Uterus (tissue), 4 donors: ENCODE measurements around the gene OPTN. TPM values are rescaled to one million over a fixed set of nuclear protein-coding genes. Genes with fewer than 3 reads are reported as not detected.
"Not testable (repeated sequence)": the region's sequence is repeated elsewhere in the genome, so short reads cannot be mapped to it uniquely, and the experiment has no call there.

ENCODE experiments used
- DNase-seq, 2 donors: peaks; one replicate each; pipeline ENCODE4 v3.0.0-alpha.2; 2019 to 2020
- H3K27ac ChIP-seq, 2 donors: fragments of 200-600 bp; sonication (generic); 1 replicate in 1 of 2; 2 replicates in 1 of 2; pipeline ENCODE4 v1.5.1; 2016 to 2018
- H3K27me3 ChIP-seq, 2 donors: fragments of 200-600 bp; sonication (generic); one replicate each; pipeline ENCODE4 v1.5.1; 2018 to 2019; ENCODE audit warnings: control low read depth in 1 of 2
- H3K36me3 ChIP-seq, 2 donors: fragments of 200-600 bp; sonication (generic); one replicate each; pipeline ENCODE4 v1.5.1; 2019; ENCODE audit warnings: control low read depth in 1 of 2
- H3K4me1 ChIP-seq, 2 donors: fragments of 200-600 bp; sonication (generic); one replicate each; pipeline ENCODE4 v1.5.1; 2018 to 2019; ENCODE audit warnings: control low read depth in 1 of 2
- H3K4me3 ChIP-seq, 2 donors: fragments of 200-600 bp; sonication (generic); 1 replicate in 1 of 2; 2 replicates in 1 of 2; pipeline ENCODE4 v1.5.1; 2018 to 2019; ENCODE audit warnings: mild to moderate bottlenecking in 1 of 2
- H3K9me3 ChIP-seq, 2 donors: fragments of 200-600 bp; sonication (generic); one replicate each; pipeline ENCODE4 v1.5.1; 2019; ENCODE audit warnings: control low read depth in 1 of 2
- POLR2A ChIP-seq, 2 donors: fragments of 450-650 bp; IDR thresholded peaks; one replicate each; pipeline ENCODE4 v1.6.1; 2016; ENCODE audit warnings: antibody characterized with exemption in 2 of 2, mild to moderate bottlenecking in 1 of 2, moderate library complexity in 1 of 2
- intact Hi-C: fragments of 100-400 bp; cut with DNase I; formaldehyde crosslinking; loops from one replicate; pipeline ENCODE4 v1.15.1; 2023; ENCODE audit warnings: low total_unique reads
- total RNA-seq, 4 donors: library from RNA; depleted of rRNA in 3 of 4; stranded (reverse); fragments of >200 nt in 3 of 4; gene quantifications; one replicate each; pipeline versions ENCODE4 v1.1.0 to v1.2.4, GENCODE V29; 2014 to 2023
- TF ChIP-seq, protein P1 (sequence below), 4 experiments: fragments of 200-600 bp in 2 of 4; fragments of 450-650 bp in 2 of 4; sonication (generic) in 2 of 4; IDR thresholded peaks; one replicate each; pipeline ENCODE4 v1.5.1; 2016 to 2019; ENCODE audit warnings: antibody characterized with exemption in 4 of 4, mild to moderate bottlenecking in 2 of 4, moderate library complexity in 1 of 4
- donor health status: DM: yes; HTN: yes; CAD: no.

Gene OPTN
- total RNA-seq, 4 donors from 2014 or later: 28.3 to 68.3 (median 38.1) TPM

DNA sequence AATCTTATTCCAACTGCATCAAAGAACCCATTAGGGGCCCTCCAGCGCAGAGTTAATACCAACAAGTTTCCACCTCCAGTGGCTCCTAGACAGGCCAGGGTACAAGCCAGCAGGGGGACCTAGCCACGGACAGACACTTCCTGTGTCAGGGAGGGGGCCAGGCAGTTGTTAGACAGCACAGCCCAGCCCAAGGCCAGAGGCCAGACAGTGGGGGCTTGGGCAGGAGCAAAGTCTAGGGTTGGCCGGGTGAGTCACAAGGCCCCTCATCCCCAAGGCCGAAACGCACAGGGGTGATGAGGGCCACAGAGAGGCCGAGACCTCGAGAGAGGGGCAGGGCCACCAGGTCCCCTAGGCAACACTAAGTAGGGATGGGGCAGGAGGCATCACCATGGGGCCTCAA, 19.3 kb upstream of the OPTN start:
- no peaks in the 10 kb centered on the region for H3K36me3 ChIP-seq
- H3K27me3 ChIP-seq: no peaks in the 10 kb centered on the region
- DNase-seq: no peak
- TF ChIP-seq, protein P1, sequence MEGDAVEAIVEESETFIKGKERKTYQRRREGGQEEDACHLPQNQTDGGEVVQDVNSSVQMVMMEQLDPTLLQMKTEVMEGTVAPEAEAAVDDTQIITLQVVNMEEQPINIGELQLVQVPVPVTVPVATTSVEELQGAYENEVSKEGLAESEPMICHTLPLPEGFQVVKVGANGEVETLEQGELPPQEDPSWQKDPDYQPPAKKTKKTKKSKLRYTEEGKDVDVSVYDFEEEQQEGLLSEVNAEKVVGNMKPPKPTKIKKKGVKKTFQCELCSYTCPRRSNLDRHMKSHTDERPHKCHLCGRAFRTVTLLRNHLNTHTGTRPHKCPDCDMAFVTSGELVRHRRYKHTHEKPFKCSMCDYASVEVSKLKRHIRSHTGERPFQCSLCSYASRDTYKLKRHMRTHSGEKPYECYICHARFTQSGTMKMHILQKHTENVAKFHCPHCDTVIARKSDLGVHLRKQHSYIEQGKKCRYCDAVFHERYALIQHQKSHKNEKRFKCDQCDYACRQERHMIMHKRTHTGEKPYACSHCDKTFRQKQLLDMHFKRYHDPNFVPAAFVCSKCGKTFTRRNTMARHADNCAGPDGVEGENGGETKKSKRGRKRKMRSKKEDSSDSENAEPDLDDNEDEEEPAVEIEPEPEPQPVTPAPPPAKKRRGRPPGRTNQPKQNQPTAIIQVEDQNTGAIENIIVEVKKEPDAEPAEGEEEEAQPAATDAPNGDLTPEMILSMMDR (IDR thresholded peaks at IDR 0.05): no peak
- no peak for TF ChIP-seq POLR2A (IDR thresholded peaks at IDR 0.05)
- intact Hi-C loops: no loop called here
- H3K4me1 ChIP-seq: no peaks in the 10 kb centered on the region
- H3K4me3 ChIP-seq: no peak overlapping the region
- no peak overlapping the region for H3K27ac ChIP-seq
- H3K9me3 ChIP-seq: peaks cover 0 to 9% of the 10 kb centered on the region in 2 donors

DNA sequence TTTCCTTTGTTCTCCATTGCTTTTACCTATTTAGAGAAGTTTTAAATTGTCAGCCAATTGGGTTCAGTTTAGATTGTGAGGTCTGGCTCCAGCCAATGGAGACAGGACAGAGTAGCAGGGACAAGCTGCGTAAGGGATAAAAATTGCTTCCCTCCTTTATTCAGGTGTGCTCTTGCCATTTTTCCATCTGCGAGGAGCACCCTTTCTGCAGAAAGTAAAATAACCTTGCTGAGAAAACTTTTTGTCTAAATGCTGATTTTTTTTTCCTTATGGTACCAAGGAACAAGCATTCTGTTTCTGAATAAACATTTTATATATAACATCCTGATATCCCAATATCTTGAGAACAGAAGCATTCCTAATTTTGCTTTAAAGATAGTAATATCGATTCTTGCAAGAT, 16.3 kb upstream of the OPTN start:
- H3K27ac ChIP-seq, H3K9me3 ChIP-seq, intact Hi-C loops, H3K27me3 ChIP-seq, DNase-seq, H3K4me1 ChIP-seq, H3K36me3 ChIP-seq, H3K4me3 ChIP-seq: not testable (repeated sequence)

DNA sequence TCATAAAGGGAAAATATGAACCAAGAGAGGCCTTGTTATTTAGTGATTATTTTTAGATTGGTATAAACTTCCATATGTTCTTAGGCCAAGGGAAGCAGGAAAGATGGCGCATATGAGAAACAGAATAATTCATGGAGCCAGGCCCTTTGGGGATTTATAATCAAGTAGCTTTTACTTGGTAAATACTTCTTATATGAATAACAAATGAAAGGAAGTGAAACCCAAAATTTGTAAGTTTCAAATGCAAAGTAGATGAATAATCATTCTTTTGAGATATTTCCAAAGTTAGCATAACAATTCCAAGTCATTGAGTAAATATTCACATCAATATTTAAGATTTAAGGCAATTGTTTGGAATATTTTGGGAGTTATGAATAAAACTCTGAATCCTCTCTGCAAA, 13.9 kb upstream of the OPTN start:
- no peak for TF ChIP-seq POLR2A (IDR thresholded peaks at IDR 0.05)
- TF ChIP-seq, protein P1 (IDR thresholded peaks at IDR 0.05): no peak
- Histone ChIP-seq H3K27me3 (no peaks in the 10 kb centered on the region), H3K27ac (no peak overlapping the region), H3K4me1 (no peaks in the 10 kb centered on the region), H3K4me3 (no peak overlapping the region), H3K36me3 (no peaks in the 10 kb centered on the region), H3K9me3 (peaks cover 0 to 6% of the 10 kb centered on the region in 2 donors)
- DNase-seq: no peak
- intact Hi-C loops: no loop called here

DNA sequence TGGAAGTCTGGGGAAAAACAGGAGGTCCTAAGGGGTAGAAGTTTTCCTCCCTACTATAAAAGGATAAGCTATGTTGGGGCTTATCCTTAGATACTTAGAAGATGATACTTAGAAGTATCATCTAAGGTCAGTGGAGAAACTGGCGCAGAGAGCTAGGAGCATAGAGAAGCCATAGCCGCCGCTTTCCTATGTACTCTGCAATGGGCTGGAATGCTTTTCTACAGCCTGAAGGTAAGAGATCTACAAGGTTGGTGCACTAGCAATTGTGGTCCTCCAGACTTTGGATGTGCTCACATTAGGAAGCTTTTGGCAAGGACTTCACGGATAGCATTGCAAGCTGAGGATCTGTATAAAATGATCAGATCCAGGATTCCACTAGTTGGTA, 12.4 kb upstream of the OPTN start:
- no peak overlapping the region for H3K27ac ChIP-seq
- TF ChIP-seq POLR2A (IDR thresholded peaks at IDR 0.05): no peak
- TF ChIP-seq, protein P1 (IDR thresholded peaks at IDR 0.05): no peak
- intact Hi-C loops: no loop called here
- no peak overlapping the region for H3K4me3 ChIP-seq
- peaks cover 0 to 6% of the 10 kb centered on the region in 2 donors for H3K9me3 ChIP-seq
- DNase-seq: no peak
- no peaks in the 10 kb centered on the region for H3K36me3 ChIP-seq
- H3K27me3 ChIP-seq: no peaks in the 10 kb centered on the region
- H3K4me1 ChIP-seq: no peaks in the 10 kb centered on the region

DNA sequence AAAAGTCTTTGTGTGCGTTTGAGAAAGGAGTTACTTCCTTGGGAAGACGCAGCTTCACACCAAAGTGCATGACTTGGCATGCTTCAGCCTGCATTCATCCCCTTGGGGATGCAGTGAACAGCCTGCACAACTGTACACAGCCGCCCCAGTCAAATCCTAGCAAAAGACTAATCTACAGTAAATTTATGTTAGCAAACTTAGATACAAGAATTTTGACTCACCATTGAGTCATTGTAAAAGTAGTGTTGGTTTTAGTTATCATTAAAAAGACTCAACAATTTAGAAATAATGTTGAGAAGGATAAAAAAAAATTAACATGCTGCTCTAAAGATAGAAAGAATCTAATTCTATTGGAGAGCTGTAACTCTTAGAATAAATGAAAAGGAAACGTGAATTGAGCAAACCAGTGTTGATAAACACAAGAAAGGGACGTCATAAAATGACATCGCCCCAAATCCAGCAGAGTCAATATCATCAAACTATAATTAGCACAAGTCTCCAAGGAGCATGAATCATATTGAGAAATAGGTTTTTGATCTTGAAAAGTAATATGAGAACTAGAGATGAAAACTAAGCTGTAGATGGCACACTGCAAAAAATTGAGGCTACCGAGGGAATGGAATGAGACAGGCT, 11.9 kb upstream of the OPTN start:
- Histone ChIP-seq H3K9me3 (peaks cover 0 to 5% of the 10 kb centered on the region in 2 donors), H3K27ac (no peak overlapping the region), H3K27me3 (no peaks in the 10 kb centered on the region), H3K4me3 (no peak overlapping the region), H3K36me3 (no peaks in the 10 kb centered on the region), H3K4me1 (no peaks in the 10 kb centered on the region)
- TF ChIP-seq, protein P1 (IDR thresholded peaks at IDR 0.05): no peak
- TF ChIP-seq POLR2A (IDR thresholded peaks at IDR 0.05): no peak
- DNase-seq: no peak
- intact Hi-C loops: no loop called here

DNA sequence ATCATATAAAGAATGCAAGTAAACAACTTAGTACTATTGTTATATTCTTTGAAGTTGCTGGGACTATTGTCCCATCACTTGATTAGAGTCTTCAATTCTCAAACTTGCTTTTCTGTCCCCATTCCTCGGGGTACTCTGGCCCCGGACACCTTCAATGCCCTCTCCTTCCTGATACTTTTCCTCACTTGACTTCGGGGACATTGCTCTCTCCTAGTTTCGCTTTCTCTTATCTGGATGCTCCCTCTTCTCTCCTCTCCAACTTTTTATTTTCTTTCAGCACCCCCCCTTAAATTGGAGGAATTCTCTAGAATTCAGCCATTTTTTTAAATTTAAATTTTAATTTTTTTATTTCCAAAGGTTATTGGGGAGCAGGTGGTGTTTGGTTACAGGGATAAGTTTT, 10.6 kb upstream of the OPTN start:
- no peak overlapping the region for H3K4me3 ChIP-seq
- H3K27me3 ChIP-seq: no peaks in the 10 kb centered on the region
- no peak overlapping the region for H3K27ac ChIP-seq
- H3K9me3 ChIP-seq: no peaks in the 10 kb centered on the region
- TF ChIP-seq POLR2A (IDR thresholded peaks at IDR 0.05): no peak
- TF ChIP-seq, protein P1 (IDR thresholded peaks at IDR 0.05): no peak
- DNase-seq: no peak
- no peaks in the 10 kb centered on the region for H3K4me1 ChIP-seq
- intact Hi-C loops: no loop called here
- no peaks in the 10 kb centered on the region for H3K36me3 ChIP-seq
